HG02840 (cell line): ENCODE data around the gene C1QL2.

Experiments used
- ATAC-seq: cut with Tn5 transposase; IDR thresholded peaks from one replicate; pipeline ENCODE4 v1.9.1; 2021; ENCODE audit warnings: mild to moderate bottlenecking, moderate library complexity, moderate number of reproducible peaks; ENCODE audit not compliant: unreplicated experiment, low FRiP score

C1QL2 gene

DNA sequence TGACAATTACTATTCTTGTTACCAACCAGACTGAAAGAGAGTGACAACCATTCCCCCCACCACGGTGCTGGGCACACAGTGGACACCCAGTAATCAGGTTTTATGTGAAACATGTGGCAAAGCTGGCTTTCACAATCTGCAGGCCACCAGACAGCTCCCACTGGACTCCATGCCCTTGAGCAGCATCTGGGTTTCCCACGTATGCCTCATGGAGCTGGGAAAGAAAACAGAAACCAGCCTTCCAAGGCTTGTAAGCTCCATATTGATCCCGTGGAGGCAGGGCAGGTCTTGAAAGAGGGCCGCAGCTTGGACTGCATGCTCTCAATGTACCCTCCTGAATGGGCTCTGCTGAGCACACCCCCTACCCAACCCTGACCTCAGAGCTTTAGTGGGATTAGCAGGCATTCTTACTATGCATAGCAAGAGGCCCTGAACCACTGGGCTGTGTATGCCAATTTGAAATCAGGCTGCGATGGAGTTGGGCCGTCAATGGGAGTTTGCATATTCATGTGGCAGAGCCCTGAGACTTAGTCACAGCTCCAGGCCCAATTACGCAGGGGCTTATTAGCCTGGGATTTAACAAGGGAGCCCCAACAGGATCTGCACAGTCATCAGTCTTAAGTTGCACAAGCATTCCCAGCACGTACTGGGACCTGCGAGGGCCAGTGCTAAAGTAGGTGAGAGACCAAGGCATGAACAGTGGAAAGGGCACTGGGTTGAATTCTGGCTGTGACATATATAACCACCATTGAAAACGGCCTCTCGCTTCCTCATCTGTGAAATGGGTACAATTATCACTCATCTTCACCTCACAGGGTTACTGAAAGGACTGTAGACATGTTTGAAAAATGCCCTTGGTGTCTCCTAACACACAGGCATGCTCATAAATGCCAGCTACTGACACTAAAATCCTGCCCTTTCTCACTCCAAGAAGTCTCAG lies 10.5 kb downstream of the C1QL2 start:
- no peak for ATAC-seq

DNA sequence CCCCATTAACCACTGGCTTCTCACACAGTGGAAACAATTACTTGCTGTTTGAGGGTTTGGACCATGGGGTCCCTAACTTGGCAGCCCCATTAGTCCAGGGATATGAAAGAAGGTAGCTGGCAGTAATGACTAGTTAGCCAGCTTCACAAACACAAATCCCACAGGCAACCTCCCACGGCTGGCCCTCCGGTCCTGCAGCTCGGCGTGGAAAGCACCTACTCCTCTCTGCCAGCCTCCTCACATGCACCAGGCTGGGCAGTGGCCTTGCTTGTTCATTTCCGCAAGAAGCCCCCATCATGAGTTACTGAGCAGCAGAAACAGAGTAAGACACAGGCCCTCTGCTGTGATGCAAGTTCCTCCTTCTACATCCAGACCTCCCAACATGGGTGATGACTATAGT lies 13.7 kb downstream of the C1QL2 start:
- ATAC-seq: no peak

DNA sequence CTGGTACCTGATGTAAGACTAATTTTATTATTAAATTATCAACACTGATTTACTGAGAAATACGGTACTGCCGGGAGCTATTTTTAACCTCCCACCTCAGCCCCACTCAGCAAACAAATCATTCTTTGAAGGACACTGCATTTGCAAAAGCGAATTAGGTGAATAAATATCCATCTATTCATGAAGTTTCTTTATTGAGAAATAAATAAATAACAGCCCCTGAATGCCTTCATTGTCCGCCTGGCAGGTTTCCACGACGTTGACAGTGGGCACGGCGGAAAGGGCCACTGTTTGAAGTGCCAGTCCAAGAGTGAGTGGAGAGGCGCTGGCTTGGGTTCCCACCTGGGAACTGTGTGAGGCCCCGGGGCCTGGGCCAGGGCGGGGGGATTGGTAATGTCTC lies 15.7 kb downstream of the C1QL2 start:
- no peak for ATAC-seq

DNA sequence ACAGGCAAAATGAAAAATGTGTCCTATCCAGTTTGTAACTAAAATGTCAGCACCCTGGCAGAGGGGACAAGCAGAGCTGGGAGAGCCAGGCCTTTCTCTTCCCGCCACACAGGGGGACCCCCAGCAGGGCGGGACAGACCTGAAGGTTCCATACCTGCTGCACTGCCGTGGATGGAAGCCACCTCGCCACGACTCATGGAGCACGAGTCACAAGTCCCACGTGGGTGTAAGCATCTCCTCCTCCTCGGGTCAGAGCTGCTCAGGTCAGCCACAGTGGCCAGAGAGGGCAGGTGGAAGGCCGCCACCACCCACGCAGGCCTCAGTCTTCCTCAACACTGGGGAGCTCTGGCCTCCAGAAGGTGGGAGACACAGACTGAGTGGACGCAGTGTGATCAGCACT lies 21.0 kb downstream of the C1QL2 start:
- no peak for ATAC-seq

DNA sequence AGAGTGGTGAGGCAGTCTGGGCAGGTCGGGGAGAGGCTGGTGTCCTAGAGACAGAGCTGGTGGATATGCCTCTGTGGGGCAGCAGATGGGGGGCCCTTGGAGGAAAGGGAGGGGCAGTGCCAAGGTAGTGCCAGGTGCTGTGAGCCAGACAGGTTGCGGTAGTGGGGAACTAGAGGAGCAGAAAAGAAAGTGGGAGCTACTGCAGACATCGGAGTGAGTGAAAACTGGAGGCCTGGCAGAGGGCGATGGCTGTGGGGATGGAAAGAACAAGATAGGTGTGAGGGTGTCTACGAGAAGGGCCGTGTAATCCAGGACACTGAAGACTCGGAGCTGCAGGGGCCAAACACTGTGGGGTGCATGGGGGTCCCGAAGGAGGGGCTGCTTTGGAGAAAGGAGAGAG lies 21.7 kb downstream of the C1QL2 start:
- ATAC-seq: no peak

DNA sequence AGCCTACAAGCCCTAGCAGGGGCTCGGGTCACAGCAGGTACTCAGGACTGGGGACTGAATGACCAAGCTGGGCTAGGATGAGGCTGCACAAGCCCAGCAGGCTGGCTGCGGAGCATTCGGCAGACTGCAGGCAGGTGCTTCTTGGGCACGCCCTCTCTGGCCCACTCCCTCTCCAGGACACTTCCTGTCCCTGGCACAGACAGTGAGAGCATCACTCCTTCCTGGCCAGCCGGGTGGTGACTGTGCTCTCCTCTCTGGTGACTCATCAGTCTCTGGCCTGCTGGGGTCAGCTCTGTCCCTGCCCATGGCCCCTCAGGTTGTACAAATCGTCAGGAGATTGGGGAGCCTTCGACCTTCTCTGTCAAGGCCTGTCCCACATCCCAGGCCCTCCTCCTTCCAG lies 22.5 kb downstream of the C1QL2 start:
- ATAC-seq: no peak

DNA sequence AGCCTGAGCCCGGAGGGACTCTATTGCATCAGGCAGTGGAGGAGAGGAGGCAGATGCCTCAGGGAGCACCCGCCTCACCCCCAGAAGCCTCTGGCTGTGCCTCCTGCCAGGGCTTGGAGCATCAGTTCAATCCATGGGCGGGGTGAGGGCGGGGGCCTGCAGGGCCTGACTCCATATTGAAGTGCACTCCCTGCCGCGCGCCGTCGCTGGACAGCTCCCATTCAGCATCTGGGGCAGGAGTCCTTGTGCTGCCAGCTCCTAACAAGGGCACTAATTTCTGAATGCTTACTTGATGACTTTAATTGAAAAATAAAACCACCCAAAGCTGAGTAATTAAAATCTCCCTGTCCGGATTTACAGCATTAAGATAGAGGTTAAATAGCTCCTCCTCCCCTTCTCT lies 23.8 kb downstream of the C1QL2 start:
- no peak for ATAC-seq

DNA sequence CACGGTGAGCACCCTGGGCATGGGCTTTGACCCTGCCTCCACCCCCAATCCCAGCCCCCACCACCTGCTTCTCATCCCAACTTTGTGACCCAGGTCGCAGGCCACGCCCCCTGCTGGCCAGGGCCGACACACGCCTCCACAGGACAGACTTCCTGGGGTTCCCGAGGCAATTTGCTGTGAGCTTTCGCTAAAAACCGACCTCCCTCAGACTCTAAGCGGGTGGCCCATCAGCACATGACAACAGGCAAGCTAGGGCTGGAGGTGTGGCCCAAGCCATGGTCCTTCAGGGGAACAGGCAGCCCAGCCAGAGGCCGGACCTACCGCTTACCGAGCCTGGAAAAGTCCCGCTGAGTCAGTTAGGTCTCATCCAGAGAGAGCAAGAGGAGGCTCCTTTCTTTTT lies 31.9 kb downstream of the C1QL2 start:
- no peak for ATAC-seq

DNA sequence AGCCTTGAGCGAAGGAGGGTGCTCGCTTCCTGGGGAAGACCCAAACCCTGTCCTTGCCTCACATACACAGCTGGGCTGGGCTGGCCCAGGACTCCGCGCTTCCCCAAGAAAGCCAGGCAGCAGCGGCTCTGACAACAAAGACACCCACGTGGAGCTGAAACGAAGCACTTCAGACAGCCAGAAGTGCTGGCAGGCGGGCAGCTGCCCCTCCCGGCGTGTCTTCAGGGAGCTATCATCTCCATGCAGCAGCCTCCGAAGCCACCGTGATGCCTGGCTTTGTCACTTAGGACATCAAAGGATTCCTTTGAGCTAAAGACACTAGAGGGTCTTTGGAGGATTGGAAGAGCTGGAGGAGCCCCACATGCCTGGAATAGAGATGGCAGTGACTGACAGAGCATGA lies 35.2 kb downstream of the C1QL2 start:
- ATAC-seq: no peak

DNA sequence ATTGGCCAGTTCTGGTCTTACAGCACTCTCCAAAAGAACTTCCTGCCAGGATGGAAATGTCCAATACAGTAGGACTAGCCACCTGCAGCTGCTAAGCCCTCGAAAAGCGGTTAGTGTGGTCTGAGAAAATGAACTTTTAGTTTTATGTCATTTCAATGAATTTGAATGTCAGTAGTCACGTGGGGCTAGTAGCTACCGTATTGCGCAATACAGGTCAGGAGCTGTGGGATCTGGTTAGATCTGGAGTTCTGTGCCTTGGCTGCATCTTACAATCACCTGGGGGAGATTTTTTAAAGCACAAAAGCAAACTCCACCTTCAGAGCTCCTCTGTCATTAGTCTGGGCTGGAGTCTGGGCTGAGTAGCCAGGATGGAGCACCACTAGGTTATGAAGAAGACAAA lies 35.9 kb downstream of the C1QL2 start:
- ATAC-seq: no peak

DNA sequence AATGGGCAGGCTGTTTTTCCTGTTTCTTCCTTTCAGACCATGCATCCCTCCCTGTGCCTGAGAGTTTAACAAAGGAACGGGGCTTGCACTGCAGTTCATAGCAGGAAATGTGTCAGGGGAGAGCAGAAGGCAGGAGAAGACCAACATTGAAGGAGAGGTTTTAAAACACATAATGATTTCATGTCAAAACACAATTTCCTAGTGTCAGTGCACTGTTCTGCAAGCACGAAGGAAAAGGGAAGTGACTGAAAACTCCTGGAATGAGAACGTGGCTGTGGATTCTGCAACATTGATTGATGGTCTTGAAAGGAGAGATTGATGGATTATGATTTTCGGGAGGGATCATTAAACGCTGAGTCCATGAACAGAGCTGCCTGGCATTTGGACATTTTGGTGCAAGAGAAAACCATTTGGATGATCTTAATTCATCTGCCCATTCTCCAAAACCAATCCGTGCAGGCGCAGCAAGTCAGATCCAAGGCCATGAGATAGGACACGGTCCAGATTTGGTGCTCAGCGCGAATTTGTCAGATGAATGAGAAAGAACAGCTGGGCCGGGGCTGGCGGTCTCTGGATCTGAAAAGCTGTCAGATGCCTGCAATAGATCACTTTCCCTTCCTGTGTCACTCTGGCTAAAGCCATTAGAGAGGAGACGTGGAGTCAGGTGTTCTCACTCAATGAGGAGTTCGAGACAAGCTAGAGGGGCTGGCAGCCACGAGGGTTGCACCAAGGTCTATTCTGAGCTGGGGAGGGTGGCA lies 38.4 kb downstream of the C1QL2 start:
- no peak for ATAC-seq

DNA sequence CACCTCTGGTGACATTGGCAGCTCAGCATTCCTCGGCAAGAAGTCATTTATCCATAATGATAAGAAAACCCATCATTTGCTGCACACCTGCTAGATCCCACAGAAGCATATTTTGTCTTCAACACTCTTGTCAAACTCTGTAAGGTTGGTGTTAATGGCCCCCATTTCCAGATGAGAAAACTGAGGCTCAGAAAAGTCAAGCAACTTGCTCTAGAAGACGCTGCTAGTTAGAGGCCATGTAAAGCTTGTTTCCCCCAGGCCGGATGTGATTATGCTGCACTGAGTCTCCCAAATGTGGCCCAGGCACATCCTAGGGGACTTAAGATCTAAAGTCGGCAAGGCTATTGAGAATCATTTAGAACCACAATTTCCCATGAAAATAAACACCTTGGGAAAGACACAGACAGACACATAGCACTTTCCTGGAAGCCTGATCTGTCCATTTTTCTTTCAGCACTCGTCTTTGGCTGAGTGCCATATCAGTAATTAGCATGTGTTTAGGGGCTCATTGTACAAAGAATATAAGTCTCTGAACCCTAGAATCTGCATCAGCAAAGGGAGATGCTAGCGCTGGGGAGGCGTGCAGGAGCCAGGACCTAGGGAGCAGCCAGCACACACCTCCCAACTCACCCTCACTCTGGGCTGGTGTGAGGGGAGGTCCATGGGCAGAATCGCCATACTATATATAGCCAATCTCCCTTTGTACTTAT lies 39.3 kb downstream of the C1QL2 start:
- ATAC-seq: no peak

DNA sequence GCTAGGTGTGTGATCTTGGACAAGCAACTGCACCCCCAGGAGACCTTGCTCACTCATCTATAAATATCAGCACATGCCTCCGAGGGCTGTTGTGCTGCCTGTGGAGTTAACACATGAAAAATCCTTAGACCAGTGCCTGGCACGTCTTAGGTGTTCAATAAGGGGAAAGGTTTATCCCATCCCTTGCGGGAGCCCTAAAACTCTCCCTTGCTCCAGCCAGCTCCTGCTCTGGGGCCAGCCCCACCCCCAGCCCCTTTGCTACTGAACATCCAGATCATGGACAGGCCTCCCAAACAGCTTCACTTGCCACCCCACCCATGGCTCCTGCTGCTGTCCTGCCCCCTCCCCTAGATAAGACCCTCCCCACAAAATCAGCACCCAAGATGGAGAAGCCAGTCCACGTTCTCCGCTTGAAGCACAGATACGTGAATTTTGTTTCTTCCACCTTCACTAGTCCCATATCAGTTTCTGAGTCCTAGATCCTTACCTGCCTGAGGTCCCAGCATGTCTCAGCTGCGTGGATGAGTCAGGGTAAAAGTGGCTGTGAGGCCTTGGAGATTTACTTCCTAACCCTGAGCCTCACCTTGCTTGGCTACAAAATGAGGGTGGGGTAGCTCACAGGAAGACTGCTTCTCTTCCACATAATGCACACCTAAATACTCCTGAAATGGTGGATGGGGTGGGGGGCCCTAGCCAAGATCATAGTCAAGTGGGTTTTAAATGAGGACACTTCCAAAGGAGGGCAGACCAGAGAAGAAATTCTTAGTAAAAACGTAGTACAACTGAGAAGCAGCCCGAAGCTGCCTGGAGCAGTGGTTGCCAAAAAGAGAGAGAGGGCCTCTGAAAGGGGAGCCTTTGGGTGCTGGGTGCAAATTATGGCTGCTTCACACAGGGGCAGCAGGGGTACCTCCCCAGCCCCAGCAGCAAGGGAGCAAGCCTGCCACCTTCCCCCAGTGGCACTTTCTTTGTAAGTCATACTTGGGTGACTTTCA lies 40.4 kb downstream of the C1QL2 start:
- ATAC-seq: no peak

DNA sequence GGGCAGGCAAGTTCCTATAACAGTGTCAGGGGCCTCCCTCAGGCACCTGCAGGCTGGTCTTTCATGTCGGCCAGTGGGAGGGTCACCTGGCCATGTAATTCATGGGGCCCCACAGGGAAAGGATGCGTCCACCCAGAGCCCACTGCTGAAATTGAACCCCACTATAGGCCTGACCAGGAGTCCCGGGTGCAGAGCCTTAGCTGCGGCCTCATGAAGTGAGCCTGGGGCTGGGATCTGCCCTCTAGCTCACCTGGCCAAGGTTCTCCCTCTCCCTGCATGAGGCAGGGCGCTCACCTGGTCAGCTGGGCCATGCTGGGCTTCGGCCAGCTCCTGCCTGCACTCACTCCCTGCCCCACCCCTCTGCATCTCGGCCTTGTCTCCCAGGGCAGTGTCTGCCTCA lies 41.1 kb downstream of the C1QL2 start:
- ATAC-seq: no peak

DNA sequence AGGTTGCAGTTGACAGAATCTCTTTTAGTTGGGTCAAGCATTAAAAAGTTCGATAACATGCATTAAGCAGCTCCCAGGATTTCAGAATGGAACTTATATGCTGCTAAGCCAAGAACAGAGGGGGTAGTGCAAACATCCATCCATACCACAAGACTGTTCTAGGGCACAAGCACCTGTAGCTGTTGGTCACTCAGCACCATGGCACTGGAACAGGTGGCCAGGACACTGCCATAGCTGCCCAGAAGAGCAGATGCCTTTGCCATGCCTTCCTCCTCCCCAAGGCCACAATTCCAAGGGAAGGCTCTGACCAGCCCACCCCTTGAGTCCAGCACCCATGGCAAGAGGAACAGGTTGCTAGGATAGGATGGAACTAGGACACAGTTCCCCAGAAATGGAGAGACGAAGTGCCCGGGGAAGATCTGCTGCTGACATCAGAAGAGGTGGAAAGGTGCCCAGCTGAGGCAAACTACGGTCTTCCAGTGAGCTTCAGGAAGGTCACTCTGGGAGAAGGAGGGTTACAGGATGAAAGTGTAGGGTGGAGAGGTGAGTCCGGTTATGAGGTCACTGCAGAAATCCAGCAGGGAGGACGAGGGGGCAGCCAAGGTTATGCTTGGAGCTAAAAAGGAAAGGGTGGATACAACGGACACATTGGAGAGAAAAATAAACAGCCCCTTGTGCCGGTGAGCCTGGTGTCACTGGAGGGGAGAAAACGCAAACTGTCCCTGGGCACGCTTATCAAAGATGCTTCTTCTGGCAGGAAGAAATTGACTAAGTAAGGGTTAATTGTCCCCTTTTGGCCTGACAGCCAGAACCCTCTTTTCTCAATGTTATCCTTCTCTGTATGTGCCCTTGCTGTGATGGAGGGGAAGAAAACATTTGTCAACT lies 41.9 kb downstream of the C1QL2 start:
- no peak for ATAC-seq

DNA sequence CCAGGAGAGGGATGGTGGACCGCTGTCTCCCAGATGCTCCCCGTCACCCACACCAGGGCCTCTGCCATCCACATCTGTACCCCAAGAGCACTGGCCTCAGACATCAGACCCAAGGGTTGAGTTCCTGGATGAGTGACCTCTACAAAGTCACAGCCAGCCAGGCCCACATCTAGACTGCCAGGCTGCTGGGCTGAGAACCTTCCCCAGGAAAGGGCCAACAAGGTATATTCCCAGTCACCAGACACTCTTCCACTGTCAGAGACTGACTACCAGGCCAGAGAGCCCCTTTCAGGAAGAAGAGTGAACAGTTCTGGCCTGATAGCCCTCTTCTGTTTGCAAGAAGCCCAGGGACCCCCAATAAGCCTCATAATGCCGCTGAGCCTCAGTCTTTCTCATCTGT lies 44.3 kb downstream of the C1QL2 start:
- no peak for ATAC-seq

DNA sequence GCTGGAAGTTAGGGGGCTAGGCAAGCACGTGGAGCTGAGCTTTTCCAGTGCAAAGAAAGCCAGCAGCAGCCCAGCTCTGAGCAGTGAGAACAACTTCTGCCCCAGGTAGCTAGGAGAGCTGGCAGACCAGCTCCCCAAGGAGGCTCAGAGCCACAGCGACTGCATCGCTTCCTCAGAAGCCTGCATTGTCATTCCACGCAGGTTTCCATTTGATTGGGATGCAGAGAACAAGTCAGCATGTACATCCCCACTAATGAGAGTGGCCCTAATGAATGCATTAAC lies 45.1 kb downstream of the C1QL2 start:
- ATAC-seq: no peak

DNA sequence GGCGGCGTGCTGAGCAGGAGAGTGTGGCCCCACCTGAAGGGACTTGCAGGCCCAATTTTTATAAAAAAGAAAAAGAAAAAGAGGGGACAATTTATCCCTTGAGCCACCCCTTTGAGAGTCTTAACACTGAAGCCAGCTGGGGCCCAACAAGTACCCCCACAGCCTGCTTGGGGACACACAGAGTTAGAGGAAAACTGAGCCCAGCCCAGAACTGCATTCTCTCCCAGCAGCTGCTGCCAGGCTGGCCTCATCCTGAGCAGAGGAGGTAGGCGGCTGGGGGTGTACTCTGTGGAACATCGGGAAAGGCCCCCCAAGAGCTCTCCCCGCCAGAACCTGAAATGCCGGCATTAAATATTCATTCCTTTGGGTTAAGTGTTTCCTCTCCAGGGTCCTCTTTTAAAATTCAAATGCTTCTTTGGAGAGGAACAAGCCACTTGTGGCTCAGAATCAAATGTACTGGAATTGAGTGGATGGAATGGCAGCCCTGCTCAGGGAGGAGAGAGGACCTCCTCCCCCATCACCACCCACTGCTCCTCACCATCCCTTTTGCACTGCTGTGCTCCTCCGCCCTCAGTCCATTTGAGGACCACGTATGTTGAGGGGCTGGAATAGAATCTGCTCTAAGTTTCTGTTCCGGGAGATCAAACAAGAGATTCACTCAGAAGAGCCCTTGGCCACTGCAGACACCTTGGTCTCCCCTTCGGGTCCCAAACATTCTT lies 45.6 kb downstream of the C1QL2 start:
- ATAC-seq: no peak

DNA sequence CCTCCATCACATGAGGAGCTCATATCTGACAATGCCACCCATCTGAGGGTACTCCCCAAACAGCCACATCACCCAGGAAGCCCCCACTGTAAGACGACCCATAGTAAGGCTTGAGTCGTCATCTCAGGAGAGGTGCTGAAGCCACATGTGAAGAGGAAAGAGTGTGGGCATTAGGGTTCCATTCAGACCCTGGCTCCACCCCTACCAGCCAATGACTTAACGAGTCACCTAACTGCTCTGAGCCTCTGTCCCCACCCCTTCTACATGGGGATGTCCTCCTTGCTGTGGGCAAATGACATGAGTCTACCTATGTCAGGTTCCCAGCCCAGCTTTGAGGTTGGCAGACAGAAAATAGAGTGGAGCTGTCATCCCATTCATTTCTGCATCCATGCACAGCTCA lies 46.3 kb downstream of the C1QL2 start:
- no peak for ATAC-seq
